ENCODE data around the gene TRMT44. TPM values are rescaled to one million over a fixed set of nuclear protein-coding genes. Genes with fewer than 3 reads are reported as not detected.

Gene TRMT44
- total and polyA plus RNA-seq, 2 of the 4 experiments (the other 2 are of a cell fraction): 7.3 to 8.1 TPM

DNA sequence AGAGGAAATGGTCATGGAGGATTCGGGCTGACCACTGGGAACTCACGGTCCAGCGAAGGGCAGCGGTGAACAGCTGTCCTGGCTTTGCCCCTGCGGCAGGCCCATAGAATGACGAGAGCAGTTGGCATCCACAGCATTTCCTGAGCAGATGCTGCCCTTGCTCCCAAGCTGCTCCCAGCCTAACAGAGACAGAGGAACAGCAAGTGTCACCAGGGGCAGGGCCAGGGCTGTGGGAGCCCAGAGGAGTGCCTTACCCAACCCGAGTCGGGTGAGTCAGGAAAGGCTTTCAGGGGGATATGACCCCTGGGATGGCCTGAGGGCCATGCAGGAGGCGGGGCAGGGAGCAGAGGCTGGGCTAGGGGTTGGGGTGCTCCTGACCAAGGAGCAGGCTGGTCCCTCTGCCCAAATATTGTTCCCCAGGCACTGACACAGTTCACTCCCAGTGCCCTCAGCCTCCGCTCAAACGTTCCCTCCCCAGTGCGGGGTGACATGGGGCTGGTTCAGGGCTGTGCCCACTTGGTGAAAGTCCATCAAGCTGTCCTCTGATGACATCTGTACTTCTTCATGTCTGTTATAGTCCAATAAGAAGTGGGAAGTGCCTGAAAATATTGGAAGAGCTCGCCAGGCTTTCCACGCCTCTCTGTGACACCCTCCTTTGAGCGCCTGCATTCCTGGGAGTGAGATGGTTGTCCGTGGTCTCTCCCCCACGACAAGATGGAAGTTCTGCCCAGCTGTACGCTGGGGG is 74.9 kb downstream of the TRMT44 start:
- ChIA-PET CTCF (interaction anchor here (0.5 to 1.4 kb wide), 3 partner anchors 10 to 338 kb away, joined by 3 to 4 read pairs (median 4); no protein-coding TSS in a partner anchor), POLR2A (ENCODE audit: unreplicated experiment) (no interaction called here)
- H3K9ac ChIP-seq (ENCODE audit: low read depth, low read length): no peak overlapping the region
- DNase-seq: peak; percentile 66
- peak overlapping the region; percentile 7 for H2BK5ac ChIP-seq (ENCODE audit: low read depth, low read length, poor library complexity, severe bottlenecking)
- no peak overlapping the region; the same call in 1 of the 2 replicates for H3K14ac ChIP-seq (replicated peaks; ENCODE audit: low read depth, low read length)
- 0 out of 2 replicates have a peak overlapping the region, but pooled peaks have one; percentile 10 for H3K4ac ChIP-seq (ENCODE audit: low read depth, low read length)
- intact Hi-C loops (cut with micrococcal nuclease): no loop called here
- in situ Hi-C loops (cut with MboI; ENCODE audit: low sequenced_read_pairs): no loop called here
- no peak overlapping the region for H3K4me2 ChIP-seq (ENCODE audit: low read depth, low read length)
- H4K20me1 ChIP-seq (ENCODE audit: insufficient read depth, low read length): no peaks in the 10 kb centered on the region
- no TSS peak for BruUV-seq (replicated peaks)
- H3K4me3 ChIP-seq (ENCODE audit: insufficient read depth, low read depth, low read length): no peak overlapping the region
- 0 out of 2 replicates have a peak overlapping the region, but pooled peaks have one; percentile 10 for H3K27ac ChIP-seq (ENCODE audit: insufficient read depth, low read length)
- no peak overlapping the region for H2BK15ac ChIP-seq (ENCODE audit: low read depth, low read length)
- H2BK120ac ChIP-seq (ENCODE audit: low read depth, low read length): peak overlapping the region; percentile 60
- H3K9me1 ChIP-seq (ENCODE audit: insufficient read depth, low read length): 0 out of 2 replicates have a peak, but pooled peaks cover 6% of the 10 kb centered on the region
- H4K8ac ChIP-seq (ENCODE audit: low read depth in 2 of 2, low read length in 2 of 2): peak overlapping the region in 1 of 2 experiments; percentile 3; a peak in 1 of 4 replicates
- H2BK20ac ChIP-seq (ENCODE audit: low read depth, low read length): 0 out of 2 replicates have a peak overlapping the region, but pooled peaks have one; percentile 14
- peaks cover 12% of the 10 kb centered on the region for H3K4me1 ChIP-seq (ENCODE audit: control insufficient read depth, insufficient read depth, low read length)
- H4K91ac ChIP-seq (ENCODE audit: insufficient read depth, low read depth, low read length): peak overlapping the region; percentile 56
- no peaks in the 10 kb centered on the region for H3K36me3 ChIP-seq (ENCODE audit: control insufficient read depth, insufficient read depth, low read length)
- peaks cover 2% of the 10 kb centered on the region for H3K9me3 ChIP-seq (ENCODE audit: control insufficient read depth, insufficient read depth, low read length)
- peak overlapping the region; percentile 13 for H2AFZ ChIP-seq (replicated peaks; ENCODE audit: low read length, poor library complexity)
- WGBS, 2 experiments (ENCODE audit: extremely low coverage in 2 of 2, insufficient read length in 1 of 2): 80% methylated on average over 1 of the region's 18 CpGs; no CpG with 5 or more reads in 1 of the 2 experiments
- dilution Hi-C loops (cut with HindIII; ENCODE audit: low sequenced_read_pairs, unreplicated experiment): no loop called here
- H4K5ac ChIP-seq (ENCODE audit: low read depth, low read length): no peak overlapping the region
- no peaks in the 10 kb centered on the region for H3K79me1 ChIP-seq (ENCODE audit: low read depth in 1 of 2, low read length in 2 of 2)
- H3K27me3 ChIP-seq (ENCODE audit: control insufficient read depth, insufficient read depth, low read length): no peaks in the 10 kb centered on the region; the same call in 1 of the 2 replicates
- H3K23ac ChIP-seq (ENCODE audit: low read depth, low read length): no peak overlapping the region
- peak overlapping the region; percentile 65 for H2AK9ac ChIP-seq (replicated peaks; ENCODE audit: low read depth, low read length, poor library complexity)
- TF ChIP-seq FOS (IDR thresholded peaks at IDR 0.05; ENCODE audit: low read depth, low read length): no peak
- TF ChIP-seq RCOR1 (IDR thresholded peaks at IDR 0.05; ENCODE audit: insufficient replicate concordance, low read length): peak; percentile 29
- ATAC-seq (ENCODE audit: low read depth): peak; percentile 85
- peak overlapping the region; percentile 4; the same call in 1 of the 2 replicates for H2AK5ac ChIP-seq (ENCODE audit: low read depth, low read length)
- H3K56ac ChIP-seq (ENCODE audit: extremely low read depth, insufficient read depth, low read length): no peak overlapping the region
- H3K18ac ChIP-seq (ENCODE audit: low read depth, low read length): peak overlapping the region; percentile 20; the same call in 1 of the 2 replicates
